ENCODE data around the gene FANCL.
"Not testable (repeated sequence)": the region's sequence is repeated elsewhere in the genome, so short reads cannot be mapped to it uniquely, and the experiment has no call there.

The FANCL gene

GRCh38 chr2:58240670-58241545 is at the start of gene FANCL:
TSS of gene FANCL (minus strand) at chr2:58241325. CDS start at chr2:58241313, 12 bp downstream.
- peak; percentile 88 for DNase-seq (ENCODE audit: low spot score)

- DNase-seq (ENCODE audit: low spot score): no peak
Observed at GRCh38 chr2:58289029-58289428, 47.9 kb upstream of the FANCL start.

GRCh38 chr2:58283931-58284330 is 42.8 kb upstream of the FANCL start:
- DNase-seq (ENCODE audit: low spot score): no peak

GRCh38 chr2:58275144-58275543 is 34.0 kb upstream of the FANCL start:
- not testable (repeated sequence) for DNase-seq (ENCODE audit: low spot score)

- no peak for DNase-seq (ENCODE audit: low spot score)
Observed at GRCh38 chr2:58271826-58272225, 30.7 kb upstream of the FANCL start.

GRCh38 chr2:58268685-58269084 is 27.6 kb upstream of the FANCL start:
- DNase-seq (ENCODE audit: low spot score): no peak

- DNase-seq (ENCODE audit: low spot score): no peak
Observed at GRCh38 chr2:58266211-58266610, 25.1 kb upstream of the FANCL start.

- no peak for DNase-seq (ENCODE audit: low spot score)
Observed at GRCh38 chr2:58261209-58261608, 20.1 kb upstream of the FANCL start.

GRCh38 chr2:58258456-58258855 is 17.3 kb upstream of the FANCL start:
- DNase-seq (ENCODE audit: low spot score): not testable (repeated sequence)

- not testable (repeated sequence) for DNase-seq (ENCODE audit: low spot score)
Observed at GRCh38 chr2:58251331-58252201, 10.4 kb upstream of the FANCL start.

GRCh38 chr2:58241546-58241864 is 380 bp upstream of the FANCL start:
- DNase-seq (ENCODE audit: low spot score): no peak

GRCh38 chr2:58239243-58239925 is 1.7 kb downstream of the FANCL start:
- DNase-seq (ENCODE audit: low spot score): no peak

GRCh38 chr2:58237741-58238140 is 3.4 kb downstream of the FANCL start:
- DNase-seq (ENCODE audit: low spot score): no peak

GRCh38 chr2:58235984-58236383 is 5.1 kb downstream of the FANCL start:
- no peak for DNase-seq (ENCODE audit: low spot score)

GRCh38 chr2:58235170-58235569 is 6.0 kb downstream of the FANCL start:
- DNase-seq (ENCODE audit: low spot score): no peak

GRCh38 chr2:58228299-58228698 is 12.8 kb downstream of the FANCL start:
- no peak for DNase-seq (ENCODE audit: low spot score)

- DNase-seq (ENCODE audit: low spot score): no peak
Observed at GRCh38 chr2:58227171-58227917, 13.8 kb downstream of the FANCL start.

- DNase-seq (ENCODE audit: low spot score): no peak
Observed at GRCh38 chr2:58221909-58222308, 19.2 kb downstream of the FANCL start.

GRCh38 chr2:58215429-58215828 is 25.7 kb downstream of the FANCL start:
- DNase-seq (ENCODE audit: low spot score): no peak

GRCh38 chr2:58210951-58211568 is 30.1 kb downstream of the FANCL start:
- DNase-seq (ENCODE audit: low spot score): not testable (repeated sequence)

GRCh38 chr2:58207189-58207588 is 33.9 kb downstream of the FANCL start:
- no peak for DNase-seq (ENCODE audit: low spot score)
